Effector memory CD8-positive, alpha-beta T cell (primary cell): ENCODE results near the gene NPTX1.

Experiments used
- ATAC-seq: fragments of 150-1000 bp; cut with Tn5 transposase; replicated peaks from 2 replicates; pipeline ENCODE4 v1.10.0; 2021; ENCODE audit warnings: mild to moderate bottlenecking, moderate library complexity
- DNase-seq, 3 experiments: peaks; one replicate each; pipeline ENCODE4 v3.0.0; 2021
- H3K27ac Mint-ChIP-seq, 2 donors: one replicate each; pipeline ENCODE4 v1.8.0; 2022; ENCODE audit warnings: mild to moderate bottlenecking in 2 of 2, mixed read lengths in 2 of 2, moderate library complexity in 2 of 2
- H3K27me3 Mint-ChIP-seq, 2 donors: one replicate each; pipeline ENCODE4 v1.8.0; 2022; ENCODE audit warnings: mixed read lengths in 2 of 2
- H3K36me3 Mint-ChIP-seq: one replicate; pipeline ENCODE4 v1.8.0; 2022; ENCODE audit warnings: mild to moderate bottlenecking, moderate library complexity, mixed read lengths; ENCODE audit not compliant: insufficient read depth
- H3K4me1 Mint-ChIP-seq, 2 donors: one replicate each; pipeline ENCODE4 v1.8.0; 2022; ENCODE audit warnings: low read depth in 2 of 2, mixed read lengths in 2 of 2
- H3K4me3 Mint-ChIP-seq, 2 donors: one replicate each; pipeline ENCODE4 v1.8.0; 2022; ENCODE audit warnings: mild to moderate bottlenecking in 2 of 2, mixed read lengths in 2 of 2, moderate library complexity in 2 of 2
- H3K9me3 Mint-ChIP-seq, 2 donors: one replicate each; pipeline ENCODE4 v1.8.0; 2022; ENCODE audit warnings: mixed read lengths in 2 of 2

The NPTX1 gene

GRCh38 chr17:80498920-80499410, 22.6 kb upstream of the NPTX1 start:
- Mint-ChIP-seq H3K9me3 (no peaks in the 10 kb centered on the region), H3K4me1 (peaks cover 0 to 5% of the 10 kb centered on the region in 2 donors), H3K4me3 (no peak overlapping the region), H3K27ac (no peak overlapping the region), H3K27me3 (peaks cover 30 to 51% of the 10 kb centered on the region in 2 donors), H3K36me3 (no peaks in the 10 kb centered on the region)
- ATAC-seq, result no peak
- no peak for DNase-seq

DNA sequence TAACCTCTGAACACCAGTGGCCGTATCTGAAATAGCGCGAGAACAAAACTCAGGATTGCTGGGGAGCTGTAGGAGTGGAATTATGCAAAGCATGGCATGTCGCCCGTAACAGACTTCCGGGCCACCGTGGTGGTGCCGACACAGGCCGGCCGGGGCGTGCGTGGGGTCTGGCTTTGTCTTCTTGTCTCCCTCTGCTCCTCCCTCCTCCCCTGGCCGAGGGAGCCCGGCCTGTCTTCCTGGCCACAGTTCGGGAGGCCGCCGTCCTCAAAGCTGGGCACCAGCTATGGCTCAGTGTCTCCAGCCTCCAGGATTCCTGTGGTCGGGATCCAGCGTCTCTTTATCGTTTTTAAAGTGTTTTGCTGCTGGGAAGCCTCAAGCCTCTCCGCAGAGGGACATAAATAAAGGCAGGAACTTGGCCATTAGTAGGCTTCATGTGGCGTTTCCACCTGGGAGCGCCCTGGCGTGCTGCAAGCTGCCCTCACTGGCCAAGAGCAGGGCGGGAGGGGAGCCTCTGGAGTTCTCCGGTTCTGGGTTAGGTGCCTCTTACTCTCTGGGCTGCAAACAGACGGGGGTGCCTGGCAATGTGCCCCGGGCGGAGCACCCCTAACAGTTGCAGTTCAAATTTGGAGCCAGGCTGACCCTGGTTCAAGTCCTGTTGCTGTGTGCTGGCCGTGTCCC, 22.0 kb upstream of the NPTX1 start:
- peaks cover 27 to 51% of the 10 kb centered on the region in 2 donors for H3K27me3 Mint-ChIP-seq
- H3K27ac Mint-ChIP-seq, result no peak overlapping the region
- H3K9me3 Mint-ChIP-seq, result no peaks in the 10 kb centered on the region
- H3K4me1 Mint-ChIP-seq, result peaks cover 0 to 5% of the 10 kb centered on the region in 2 donors
- DNase-seq (no peak), ATAC-seq (no peak)
- no peaks in the 10 kb centered on the region for H3K36me3 Mint-ChIP-seq
- H3K4me3 Mint-ChIP-seq, result no peak overlapping the region

DNA sequence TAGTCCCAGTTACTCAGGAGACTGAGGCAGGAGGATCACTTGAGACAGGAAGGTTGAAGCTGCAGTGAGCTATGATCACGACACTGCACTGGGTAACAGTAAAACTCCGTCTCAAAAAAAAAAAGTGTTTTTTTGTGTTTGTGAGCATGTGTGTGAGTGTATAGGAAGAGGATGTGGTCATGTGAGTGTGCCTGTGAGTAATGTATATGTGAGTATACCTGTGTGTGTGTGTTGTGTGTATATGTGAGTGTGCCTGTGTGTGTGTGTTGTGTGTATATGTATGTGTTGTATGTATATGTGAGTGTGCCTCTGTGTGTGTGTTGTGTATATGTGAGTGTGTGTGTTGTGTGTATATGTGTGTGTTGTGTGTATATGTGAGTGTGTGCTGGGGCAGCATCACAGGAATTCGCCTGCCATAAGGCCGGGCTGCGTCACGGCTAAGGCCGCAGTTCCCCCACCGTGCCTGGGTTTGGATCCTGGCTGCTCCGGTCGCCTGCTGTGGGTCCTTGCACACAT, 21.4 kb upstream of the NPTX1 start:
- H3K27me3 Mint-ChIP-seq, result peaks cover 26 to 52% of the 10 kb centered on the region in 2 donors
- H3K4me3 Mint-ChIP-seq, result no peak overlapping the region
- no peak overlapping the region for H3K27ac Mint-ChIP-seq
- H3K9me3 Mint-ChIP-seq, result no peaks in the 10 kb centered on the region
- ATAC-seq (no peak), DNase-seq (no peak)
- no peaks in the 10 kb centered on the region for H3K36me3 Mint-ChIP-seq
- H3K4me1 Mint-ChIP-seq, result peaks cover 0 to 5% of the 10 kb centered on the region in 2 donors

DNA sequence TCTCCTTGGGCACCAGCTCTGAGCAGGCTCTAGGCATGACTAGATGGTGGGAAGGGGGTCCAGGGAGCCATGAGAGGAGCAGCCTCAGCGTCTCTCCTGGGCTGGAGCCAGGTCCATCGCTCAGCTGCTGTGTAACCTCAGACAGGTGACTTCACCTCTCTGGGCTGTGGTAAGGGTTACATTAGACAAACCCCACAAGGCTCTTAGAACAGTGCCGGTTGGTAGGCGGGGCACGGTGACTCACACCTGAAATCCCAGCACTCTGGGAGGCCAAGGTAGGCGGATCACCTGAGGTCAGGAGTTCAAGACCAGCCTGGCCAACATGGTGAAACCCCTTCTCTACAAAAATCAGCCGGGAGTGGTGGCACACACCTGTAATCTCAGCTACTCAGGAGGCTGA, 18.1 kb upstream of the NPTX1 start:
- Mint-ChIP-seq H3K9me3 (no peaks in the 10 kb centered on the region), H3K27ac (no peak overlapping the region), H3K4me1 (peaks cover 0 to 5% of the 10 kb centered on the region in 2 donors), H3K27me3 (peaks cover 37 to 60% of the 10 kb centered on the region in 2 donors), H3K36me3 (no peaks in the 10 kb centered on the region), H3K4me3 (no peak overlapping the region)
- DNase-seq (no peak), ATAC-seq (no peak)

DNA sequence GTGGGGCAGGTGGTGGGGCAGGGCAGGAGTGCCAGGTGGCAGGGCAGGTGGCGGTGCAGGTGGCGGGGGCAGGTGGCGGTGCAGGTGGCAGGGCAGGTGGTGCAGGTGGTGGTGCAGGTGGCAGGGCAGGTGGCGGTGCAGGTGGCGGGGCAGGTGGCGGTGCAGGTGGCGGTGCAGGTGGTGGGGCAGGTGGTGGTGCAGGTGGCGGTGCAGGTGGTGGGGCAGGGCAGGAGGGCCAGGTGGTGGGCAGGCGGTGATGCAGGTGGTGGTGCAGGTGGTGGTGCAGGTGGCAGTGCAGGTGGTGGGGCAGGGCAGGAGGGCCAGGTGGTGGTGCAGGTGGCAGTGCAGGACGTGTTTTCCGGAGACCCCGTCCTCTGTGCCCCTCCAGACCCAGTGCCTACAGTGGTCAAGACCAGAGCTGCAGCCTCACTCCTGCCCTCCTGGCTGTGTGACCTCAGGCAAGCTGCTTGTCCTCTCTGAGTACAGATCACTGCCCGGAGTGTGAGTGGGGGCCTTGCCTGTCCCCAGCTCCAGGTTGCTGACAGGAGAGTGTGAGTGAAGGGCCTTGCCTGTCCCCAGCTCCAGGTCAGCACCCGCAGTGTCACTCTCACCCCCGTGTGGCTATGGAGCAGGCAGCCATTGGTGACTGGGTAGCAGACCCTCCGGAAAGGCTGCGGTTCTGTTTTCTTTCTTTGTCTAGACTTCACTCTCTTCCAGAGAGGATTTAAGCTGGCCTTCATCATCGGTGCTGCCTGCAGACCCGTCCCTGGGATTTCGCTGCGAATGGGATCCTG, 16.1 kb upstream of the NPTX1 start:
- DNase-seq (no peak), ATAC-seq (no peak)
- Mint-ChIP-seq H3K4me1 (peaks cover 0 to 3% of the 10 kb centered on the region in 2 donors), H3K27ac (no peak overlapping the region), H3K4me3 (no peak overlapping the region), H3K36me3 (no peaks in the 10 kb centered on the region), H3K9me3 (no peaks in the 10 kb centered on the region), H3K27me3 (peaks cover 32 to 59% of the 10 kb centered on the region in 2 donors)

DNA sequence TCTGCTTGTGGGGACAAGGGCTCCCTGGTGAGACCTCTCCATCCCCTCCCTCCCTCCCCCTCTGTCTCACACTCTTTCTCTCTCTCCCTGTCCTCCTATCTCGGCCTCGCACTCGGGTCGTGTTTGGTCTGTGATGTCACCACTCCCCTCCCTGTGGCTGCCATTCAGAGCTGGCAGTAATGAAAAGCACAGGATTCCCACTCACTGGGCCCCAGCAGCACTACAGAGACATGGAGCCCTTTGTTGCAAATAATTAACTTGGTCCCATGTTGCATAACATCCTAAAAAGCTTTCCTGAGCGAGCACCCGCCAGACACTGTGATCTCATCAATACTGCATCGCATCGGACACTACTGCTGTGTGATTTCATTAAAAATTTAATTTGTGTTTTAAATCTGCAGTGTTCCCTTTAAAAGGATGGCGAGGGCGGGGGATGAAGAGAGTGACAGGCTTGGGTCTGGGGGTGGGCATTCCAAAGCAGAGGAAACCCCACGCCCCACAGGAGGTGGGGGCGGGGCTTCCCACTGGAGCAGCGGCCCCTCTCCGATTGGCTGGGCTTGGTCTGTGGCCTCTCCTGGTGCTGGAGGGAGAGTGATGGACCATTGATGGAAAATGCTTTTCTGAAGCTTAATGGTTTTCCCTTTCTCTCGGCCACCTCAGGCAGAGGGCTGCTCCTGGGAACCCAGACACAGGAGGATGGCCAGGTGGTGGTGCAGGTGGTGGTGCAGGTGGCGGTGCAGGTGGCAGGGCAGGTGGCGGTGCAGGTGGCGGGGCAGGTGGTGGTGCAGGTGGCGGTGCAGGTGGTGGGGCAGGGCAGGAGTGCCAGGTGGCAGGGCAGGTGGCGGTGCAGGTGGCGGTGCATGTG, 15.3 kb upstream of the NPTX1 start:
- Mint-ChIP-seq H3K27me3 (peaks cover 37 to 68% of the 10 kb centered on the region in 2 donors), H3K4me3 (no peak overlapping the region), H3K9me3 (no peaks in the 10 kb centered on the region), H3K27ac (no peak overlapping the region), H3K4me1 (no peaks in the 10 kb centered on the region), H3K36me3 (no peaks in the 10 kb centered on the region)
- DNase-seq (no peak), ATAC-seq (no peak)

- peaks cover 43 to 69% of the 10 kb centered on the region in 2 donors for H3K27me3 Mint-ChIP-seq
- H3K4me1 Mint-ChIP-seq, result no peaks in the 10 kb centered on the region
- ATAC-seq (no peak), DNase-seq (no peak)
- no peak overlapping the region for H3K4me3 Mint-ChIP-seq
- H3K27ac Mint-ChIP-seq, result no peak overlapping the region
- no peaks in the 10 kb centered on the region for H3K9me3 Mint-ChIP-seq
- no peaks in the 10 kb centered on the region for H3K36me3 Mint-ChIP-seq
These were observed 11.1 kb upstream of the NPTX1 start for GRCh38 chr17:80487511-80487910.

DNA sequence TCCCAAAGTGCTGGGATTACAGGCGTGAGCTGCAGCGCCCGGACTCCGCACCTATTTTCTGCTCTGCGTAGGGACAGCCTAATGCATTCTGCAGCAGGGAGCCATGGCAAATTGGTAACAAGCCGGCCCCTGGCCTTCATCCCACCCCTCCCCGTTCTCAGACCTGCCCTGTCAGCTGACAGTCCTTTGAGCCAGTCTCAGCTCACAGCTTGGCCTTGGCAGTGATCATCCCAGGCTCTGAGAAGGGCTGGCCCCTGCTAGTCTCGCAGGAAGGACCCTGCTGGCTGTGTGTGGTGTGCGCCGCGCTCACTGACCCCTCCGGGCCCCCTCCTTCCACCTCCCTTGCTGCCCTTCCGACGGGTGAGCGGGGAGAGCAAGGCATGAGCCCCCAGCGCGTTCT, 10.3 kb upstream of the NPTX1 start:
- H3K4me1 Mint-ChIP-seq, result no peaks in the 10 kb centered on the region
- no peak overlapping the region for H3K27ac Mint-ChIP-seq
- no peaks in the 10 kb centered on the region for H3K36me3 Mint-ChIP-seq
- no peaks in the 10 kb centered on the region for H3K9me3 Mint-ChIP-seq
- H3K27me3 Mint-ChIP-seq, result peaks cover 46 to 74% of the 10 kb centered on the region in 2 donors
- ATAC-seq (no peak), DNase-seq (no peak)
- H3K4me3 Mint-ChIP-seq, result no peak overlapping the region

DNA sequence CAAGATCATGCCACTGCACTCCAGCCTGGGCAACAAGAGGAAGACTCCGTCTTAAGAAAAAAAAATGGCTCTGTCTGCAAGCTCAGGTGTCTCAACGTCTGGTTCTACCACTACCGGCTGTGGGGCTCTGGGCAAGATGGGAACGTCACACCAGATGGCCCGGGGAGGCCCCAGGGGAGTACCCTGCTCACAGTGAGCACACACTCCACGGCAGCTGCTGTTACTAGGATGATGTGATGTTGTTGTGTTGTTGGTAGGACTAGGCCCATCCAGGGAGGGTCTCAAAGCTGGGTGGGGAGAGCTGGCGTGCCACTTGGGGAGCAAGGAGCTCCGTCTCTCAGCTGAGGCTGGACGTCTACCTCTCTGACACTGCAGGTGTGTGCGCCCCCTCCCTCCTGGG, 9.4 kb upstream of the NPTX1 start:
- ATAC-seq (no peak), DNase-seq (no peak)
- no peaks in the 10 kb centered on the region for H3K4me1 Mint-ChIP-seq
- H3K27me3 Mint-ChIP-seq, result peaks cover 46 to 74% of the 10 kb centered on the region in 2 donors
- no peak overlapping the region for H3K27ac Mint-ChIP-seq
- no peaks in the 10 kb centered on the region for H3K9me3 Mint-ChIP-seq
- no peaks in the 10 kb centered on the region for H3K36me3 Mint-ChIP-seq
- H3K4me3 Mint-ChIP-seq, result no peak overlapping the region

DNA sequence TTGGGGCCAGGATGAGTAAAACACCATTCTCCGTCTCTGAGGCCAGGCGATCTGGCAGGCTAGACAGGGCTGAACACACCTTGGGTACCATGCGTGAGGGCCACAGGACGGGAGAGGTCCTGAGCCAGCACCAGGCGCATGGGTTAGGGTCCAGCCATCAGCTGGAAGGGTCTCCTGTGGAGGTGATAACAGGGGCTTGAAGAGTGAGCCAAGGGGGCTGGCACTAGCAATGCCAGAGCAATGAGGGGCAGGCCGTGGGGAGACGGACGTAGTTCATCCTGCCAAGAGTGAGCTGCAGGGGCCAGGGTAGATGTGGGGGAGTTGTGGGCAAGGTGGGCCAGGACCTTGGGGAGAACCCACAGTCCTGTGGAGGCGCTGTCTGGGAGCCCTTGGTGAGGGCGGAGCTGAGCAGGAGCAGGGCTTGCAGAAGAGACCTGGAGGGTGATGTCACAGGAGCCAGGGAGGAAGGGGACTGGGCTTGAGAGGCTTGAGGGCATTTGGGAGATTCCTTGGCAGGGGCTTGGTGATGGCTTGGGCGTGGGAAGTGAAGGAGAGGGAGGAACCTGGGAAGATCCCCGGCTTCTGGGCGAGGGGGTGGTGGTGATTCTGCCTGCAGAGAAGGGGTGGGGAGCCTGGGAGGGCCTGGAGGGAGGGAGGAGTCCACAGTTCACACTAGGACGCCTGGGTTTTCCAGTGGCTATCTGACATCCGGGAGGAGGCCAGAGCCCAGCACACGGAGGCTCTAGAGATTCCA, 6.3 kb upstream of the NPTX1 start:
- Mint-ChIP-seq H3K4me3 (no peak overlapping the region), H3K36me3 (no peaks in the 10 kb centered on the region), H3K9me3 (no peaks in the 10 kb centered on the region), H3K4me1 (no peaks in the 10 kb centered on the region), H3K27ac (no peak overlapping the region), H3K27me3 (peaks cover 53 to 79% of the 10 kb centered on the region in 2 donors)
- ATAC-seq (no peak), DNase-seq (no peak)

DNA sequence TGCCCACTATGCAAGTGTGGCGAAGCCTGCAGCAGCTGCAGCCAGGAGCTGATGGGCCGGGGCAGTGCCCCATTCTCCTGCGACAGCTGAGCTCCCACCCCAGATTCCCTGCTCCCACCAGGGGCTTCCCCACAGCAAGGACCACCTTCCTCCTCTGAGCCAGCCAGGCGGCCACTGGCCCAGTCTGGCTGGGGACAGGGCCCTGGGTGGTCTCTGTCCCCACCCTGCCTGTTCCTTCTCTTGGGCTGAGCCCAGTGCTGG, 5.6 kb upstream of the NPTX1 start:
- H3K4me3 Mint-ChIP-seq, result no peak overlapping the region
- H3K36me3 Mint-ChIP-seq, result no peaks in the 10 kb centered on the region
- peaks cover 52 to 71% of the 10 kb centered on the region in 2 donors for H3K27me3 Mint-ChIP-seq
- no peaks in the 10 kb centered on the region for H3K9me3 Mint-ChIP-seq
- ATAC-seq, result no peak
- no peak for DNase-seq
- no peaks in the 10 kb centered on the region for H3K4me1 Mint-ChIP-seq
- no peak overlapping the region for H3K27ac Mint-ChIP-seq

DNA sequence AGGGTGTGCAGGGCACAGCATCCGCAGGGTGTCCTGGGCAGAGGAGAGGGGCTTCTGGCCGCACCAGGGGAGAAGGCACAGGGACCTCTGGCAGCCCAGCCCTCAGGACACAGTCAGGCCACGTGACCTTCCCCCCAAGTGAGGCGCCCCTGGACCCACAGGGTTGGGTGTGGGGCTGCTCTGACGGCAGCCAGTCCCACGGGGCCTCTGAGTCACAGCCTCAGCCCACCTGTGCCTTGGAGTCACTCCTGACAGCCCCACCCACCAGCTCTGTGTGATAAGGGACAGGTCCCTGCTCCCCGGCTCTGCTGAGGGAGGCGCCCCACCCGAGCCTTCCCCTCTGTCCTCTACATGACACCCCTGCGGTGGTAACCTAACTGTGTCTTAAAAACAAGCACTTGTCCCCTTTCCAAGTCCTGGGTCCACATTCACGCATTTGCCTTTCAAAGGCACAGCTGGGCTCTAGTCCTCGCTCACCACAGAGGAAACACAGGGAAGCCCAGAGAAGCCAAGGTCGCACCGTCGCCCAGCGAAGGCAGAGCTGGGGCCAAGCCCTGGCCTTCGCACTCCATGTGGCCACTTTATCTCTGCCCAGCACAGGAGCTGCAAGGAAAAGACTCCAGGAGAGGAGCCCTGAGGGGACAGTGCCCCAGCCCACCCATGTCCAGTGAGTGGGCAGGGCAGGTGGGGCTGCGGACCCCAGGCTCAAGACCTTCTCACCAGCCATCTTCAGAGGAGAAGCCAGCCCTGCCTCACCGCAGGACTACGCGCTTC, 5.1 kb upstream of the NPTX1 start:
- Mint-ChIP-seq H3K36me3 (no peaks in the 10 kb centered on the region), H3K9me3 (no peaks in the 10 kb centered on the region), H3K27me3 (peaks cover 48 to 66% of the 10 kb centered on the region in 2 donors), H3K4me3 (no peak overlapping the region), H3K27ac (no peak overlapping the region), H3K4me1 (no peaks in the 10 kb centered on the region)
- ATAC-seq (no peak), DNase-seq (no peak)
